HepG2 (cell line): ENCODE measurements around the gene CCNQ.

Source experiments
- ARNT ChIP-seq: fragments of 450-650 bp; IDR thresholded peaks from 2 replicates; pipeline ENCODE4 v1.6.1; 2017
- BCL3 ChIP-seq: sonication (generic); formaldehyde crosslinking; IDR thresholded peaks from 2 replicates; pipeline ENCODE4 v1.5.1; 2020; ENCODE audit warnings: mild to moderate bottlenecking, missing genetic modification reagents, moderate library complexity
- CTCF ChIP-seq: sonication (generic); formaldehyde crosslinking; IDR thresholded peaks from 2 replicates; pipeline ENCODE4 v1.5.0; 2020; ENCODE audit warnings: mild to moderate bottlenecking, missing genetic modification reagents, moderate library complexity
- ELF3 ChIP-seq: IDR thresholded peaks from 2 replicates; pipeline ENCODE4 v1.6.1; 2016; ENCODE audit warnings: missing genetic modification reagents, missing compliant biosample characterization
- EP300 ChIP-seq, 3 experiments: sonication (generic) in 1 of 3; formaldehyde crosslinking in 1 of 3; IDR thresholded peaks; 2 replicates each; pipeline versions ENCODE4 v1.5.1 to v1.6.1; 2011 to 2020; ENCODE audit warnings: low read depth in 2 of 3, low read length in 2 of 3, borderline replicate concordance in 1 of 3, improper control_type of control experiment in 1 of 3, mild to moderate bottlenecking in 1 of 3, missing genetic modification reagents in 1 of 3, moderate library complexity in 1 of 3
- GTF3A ChIP-seq: sonication (generic); formaldehyde crosslinking; conservative IDR thresholded peaks from 2 replicates; pipeline ENCODE4 v1.4.0; 2020; ENCODE audit warnings: mild to moderate bottlenecking, missing genetic modification reagents
- MAX ChIP-seq: IDR thresholded peaks from 2 replicates; pipeline ENCODE4 v1.6.1; 2012; ENCODE audit warnings: inconsistent platforms
- NFE2L2 ChIP-seq: fragments of 150-350 bp; IDR thresholded peaks from 2 replicates; pipeline ENCODE4 v1.6.1; 2014; ENCODE audit warnings: low read length
- SETDB1 ChIP-seq: sonication (generic); formaldehyde crosslinking; IDR thresholded peaks from 2 replicates; pipeline ENCODE4 v1.5.1; 2020; ENCODE audit warnings: missing genetic modification reagents, mild to moderate bottlenecking, borderline replicate concordance
- SP4 ChIP-seq: sonication (generic); formaldehyde crosslinking; IDR thresholded peaks from 2 replicates; pipeline ENCODE4 v1.8.1; 2023; ENCODE audit warnings: mild to moderate bottlenecking, missing genetic modification reagents
- ZNF343 ChIP-seq: sonication (generic); formaldehyde crosslinking; IDR thresholded peaks from 2 replicates; pipeline ENCODE4 v1.4.0; 2020; ENCODE audit warnings: mild to moderate bottlenecking, missing genetic modification reagents
- ZNF629 ChIP-seq: sonication (generic); formaldehyde crosslinking; conservative IDR thresholded peaks from 2 replicates; pipeline ENCODE4 v1.5.0; 2020; ENCODE audit warnings: missing genetic modification reagents
- ZNF703 ChIP-seq: sonication (generic); formaldehyde crosslinking; IDR thresholded peaks from 2 replicates; pipeline ENCODE4 v1.5.1; 2020; ENCODE audit warnings: missing genetic modification reagents, mild to moderate bottlenecking, moderate library complexity, borderline replicate concordance

- no peak for TF ChIP-seq ELF3 (CRISPR knock-in tag)
- TF ChIP-seq SP4 (CRISPR knock-in tag): 0 out of 2 replicates have a peak, but pooled peaks have one; percentile 14
- no peak for TF ChIP-seq EP300 (IDR thresholded peaks at IDR 0.05; ENCODE audit: low read depth in 2 of 2, low read length in 2 of 2)
- no peak for TF ChIP-seq EP300 (CRISPR knock-in tag; IDR thresholded peaks at IDR 0.05; ENCODE audit: borderline replicate concordance)
- no peak for TF ChIP-seq ZNF703
- TF ChIP-seq NFE2L2: no peak
- TF ChIP-seq ZNF343 (CRISPR knock-in tag): no peak; the same call in 1 of the 2 replicates
- TF ChIP-seq BCL3 (CRISPR knock-in tag): no peak
- TF ChIP-seq CTCF: no peak
- no peak for TF ChIP-seq ARNT
- no peak for TF ChIP-seq MAX
- TF ChIP-seq ZNF629 (CRISPR knock-in tag): no peak
- no peak for TF ChIP-seq SETDB1 (CRISPR knock-in tag)
- TF ChIP-seq GTF3A: no peak
These were observed 26.5 kb upstream of the CCNQ start for GRCh38 chrX:153625271-153626024.
